B cell (primary cell): Measurements from ENCODE around the gene KIF26B. TPM values are rescaled to one million over a fixed set of nuclear protein-coding genes. Genes with fewer than 3 reads are reported as not detected.

Experiments
- ATAC-seq: fragments of 200-7000 bp; cut with Tn5 transposase; one replicate; pipeline ENCODE4 v1.10.0; 2021; ENCODE audit warnings: low read depth, mild to moderate bottlenecking, moderate number of reproducible peaks, moderate library complexity
- CTCF ChIA-PET: fragments of 350-600 bp; sonication (Branson Sonifier 250); formaldehyde crosslinking; loops from one replicate; lab custom pipeline; 2021; ENCODE audit warnings: antibody characterized with exemption, inconsistent platforms; lab: Charles Lee
- POLR2A ChIA-PET: fragments of 350-600 bp; sonication (Branson Sonifier 250); formaldehyde crosslinking; loops from one replicate; lab custom pipeline; 2021; ENCODE audit warnings: antibody characterized with exemption; lab: Charles Lee
- DNase-seq: peaks from one replicate; pipeline ENCODE4 v3.0.0; 2013
- H2AFZ ChIP-seq: 2 replicates; pipeline ENCODE4 v1.6.1; 2012; ENCODE audit warnings: mild to moderate bottlenecking, low read depth, low read length; ENCODE audit not compliant: insufficient read depth, poor library complexity, severe bottlenecking
- H3K27ac ChIP-seq, 2 donors: 1 replicate in 1 of 2; 2 replicates in 1 of 2; pipeline ENCODE4 v1.5.1; 2012 to 2013; ENCODE audit warnings: low read length in 2 of 2, mild to moderate bottlenecking in 2 of 2, moderate library complexity in 1 of 2
- H3K27me3 ChIP-seq, 4 experiments: fragments of 200-600 bp in 1 of 4; sonication (generic) in 1 of 4; replicated peaks in 1 of 4; 1 replicate in 2 of 4; 2 replicates in 2 of 4; pipeline versions ENCODE4 v1.6.1 to v1.7.0; 2013 to 2016; ENCODE audit warnings: low read length in 3 of 4, mild to moderate bottlenecking in 2 of 4, mixed read lengths in 1 of 4, moderate library complexity in 1 of 4; ENCODE audit not compliant: insufficient read depth in 4 of 4, control insufficient read depth in 3 of 4; ENCODE audit errors: control extremely low read depth in 1 of 4
- H3K36me3 ChIP-seq, 2 experiments: replicated peaks in 1 of 2; 1 replicate in 1 of 2; 2 replicates in 1 of 2; pipeline versions ENCODE4 v1.6.1 to v1.7.1; 2013; ENCODE audit warnings: low read length in 1 of 2; ENCODE audit not compliant: insufficient read depth in 2 of 2, control insufficient read depth in 1 of 2; ENCODE audit errors: control extremely low read depth in 1 of 2, extremely low read depth in 1 of 2
- H3K4me1 ChIP-seq, 2 donors: fragments of 200-600 bp in 1 of 2; sonication (generic) in 1 of 2; 1 replicate in 1 of 2; 2 replicates in 1 of 2; pipeline versions ENCODE4 v1.5.1 to v1.6.1; 2013 to 2017; ENCODE audit warnings: low read length in 2 of 2; ENCODE audit not compliant: control insufficient read depth in 2 of 2, insufficient read depth in 2 of 2
- H3K4me2 ChIP-seq: replicated peaks from 2 replicates; pipeline ENCODE3; 2012; ENCODE audit warnings: mild to moderate bottlenecking, low read depth, low read length; ENCODE audit not compliant: poor library complexity, severe bottlenecking
- H3K4me3 ChIP-seq, 5 experiments: fragments of 200-600 bp in 1 of 5; sonication (generic) in 1 of 5; 1 replicate in 3 of 5; 2 replicates in 2 of 5; pipeline versions ENCODE4 v1.5.1 to v1.7.0; 2011 to 2016; ENCODE audit warnings: low read length in 4 of 5, mild to moderate bottlenecking in 4 of 5, low read depth in 2 of 5, control low read depth in 1 of 5, moderate library complexity in 1 of 5; ENCODE audit not compliant: insufficient read depth in 1 of 5; ENCODE audit errors: control extremely low read depth in 1 of 5, extremely low read depth in 1 of 5
- H3K79me2 ChIP-seq: fragments of 200-600 bp; sonication (generic); one replicate; pipeline ENCODE4 v1.6.0; 2016; ENCODE audit warnings: low read length; ENCODE audit not compliant: control insufficient read depth, insufficient read depth
- H3K9ac ChIP-seq: fragments of 200-600 bp; sonication (generic); 2 replicates; pipeline ENCODE4 v1.6.1; 2017; ENCODE audit warnings: mild to moderate bottlenecking, low read length, moderate library complexity
- H3K9me3 ChIP-seq, 3 donors: one replicate each; pipeline versions ENCODE4 v1.6.1 to v1.7.1; 2013; ENCODE audit warnings: low read length in 2 of 3; ENCODE audit not compliant: control insufficient read depth in 2 of 3, insufficient read depth in 1 of 3; ENCODE audit errors: control extremely low read depth in 1 of 3
- H4K20me1 ChIP-seq: 2 replicates; pipeline ENCODE4 v1.6.0; 2012; ENCODE audit warnings: mild to moderate bottlenecking, low read length; ENCODE audit not compliant: insufficient read depth, control insufficient read depth, poor library complexity, severe bottlenecking
- H3K27ac Mint-ChIP-seq: one replicate; pipeline ENCODE4 v1.8.0; 2021; ENCODE audit warnings: mixed read lengths
- H3K27me3 Mint-ChIP-seq: one replicate; pipeline ENCODE4 v1.8.0; 2021; ENCODE audit warnings: mixed read lengths
- H3K4me1 Mint-ChIP-seq: one replicate; pipeline ENCODE4 v1.8.0; 2021; ENCODE audit warnings: mixed read lengths
- H3K4me3 Mint-ChIP-seq: one replicate; pipeline ENCODE4 v1.8.0; 2021; ENCODE audit warnings: mixed read lengths
- H3K9me3 Mint-ChIP-seq: one replicate; pipeline ENCODE4 v1.8.0; 2022; ENCODE audit warnings: mixed read lengths; ENCODE audit not compliant: insufficient read depth
- EZH2 ChIP-seq: IDR thresholded peaks from 2 replicates; pipeline ENCODE4 v1.6.1; 2012; ENCODE audit warnings: borderline replicate concordance, low read depth, mild to moderate bottlenecking, moderate library complexity, low read length; ENCODE audit not compliant: insufficient read depth, poor library complexity, severe bottlenecking
- WGBS: methylation state at CpG from one replicate; pipeline ENCODE4 v1.1.5; 2013; ENCODE audit warnings: missing lambda C conversion rate; ENCODE audit not compliant: insufficient coverage; 5-methylcytosine and 5-hydroxymethylcytosine counted together
- intact Hi-C: fragments of 100-400 bp; cut with micrococcal nuclease; formaldehyde crosslinking; loops from one replicate; pipeline ENCODE4 v1.10.0; 2022
- polyA plus RNA-seq: library from polyadenylated mRNA; depleted of rRNA; stranded (reverse); fragments of >200 nt; gene quantifications from 2 replicates; pipeline ENCODE4 v1.2.3, GENCODE V29; 2012
- total RNA-seq, 2 donors: library from RNA; stranded (reverse); fragments of 120-200 nt in 1 of 2; gene quantifications; 1 replicate in 1 of 2; 2 replicates in 1 of 2; pipeline versions ENCODE4 v1.2.3 to v1.2.4, GENCODE V29; 2013 to 2022
- TF ChIP-seq, protein P1 (sequence below): fragments of 200-600 bp; IDR thresholded peaks from one replicate; pipeline ENCODE4 v1.8.0; 2022; ENCODE audit warnings: antibody characterized with exemption, mild to moderate bottlenecking

The KIF26B gene
- total and polyA plus RNA-seq, 2 donors (not counting 1 experiment from before 2014, with no cell fraction given) = 0.62 TPM; not detected in 1

GRCh38 chr1:245126530-245126929 is 28.3 kb upstream of the KIF26B start:
- CTCF ChIA-PET = no interaction called here

DNA sequence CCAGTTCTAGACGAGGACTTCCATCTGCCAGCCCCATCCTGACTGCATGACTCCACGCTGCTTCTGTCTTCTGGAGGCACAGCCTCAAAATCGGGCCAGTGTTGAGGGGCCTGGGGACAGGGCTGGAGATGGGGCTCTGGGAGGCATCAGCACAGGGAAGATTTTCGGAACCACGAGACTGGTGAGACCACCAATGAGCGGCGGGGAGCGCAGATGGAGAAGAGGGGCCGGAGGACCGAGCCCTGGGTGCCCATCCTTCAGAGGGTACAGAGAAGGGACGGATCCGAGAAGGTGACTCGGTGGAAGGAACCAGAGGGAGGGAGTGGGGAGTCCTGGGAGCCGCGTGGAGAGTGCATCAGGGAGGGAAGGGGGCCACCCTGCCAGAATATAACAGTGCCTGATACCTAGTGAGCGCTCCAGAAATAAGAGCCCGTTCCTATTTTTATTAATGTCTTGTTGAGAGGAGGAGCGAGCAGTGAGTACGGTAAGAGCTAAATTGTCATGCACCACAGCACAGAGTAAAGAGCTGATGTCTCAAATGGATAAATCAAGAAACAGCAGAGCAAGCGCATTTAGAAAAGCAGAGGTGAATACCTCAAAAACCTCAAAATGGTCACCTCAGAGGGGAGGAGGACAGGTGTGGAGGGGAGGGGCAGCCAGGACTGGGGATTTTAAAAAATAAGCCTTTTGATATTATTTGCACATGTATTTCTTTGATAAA is 26.2 kb upstream of the KIF26B start:
- Histone ChIP-seq H3K27me3 (peaks cover 0 to 3% (median 0%) of the 10 kb centered on the region in 4 experiments), H3K79me2 (no peaks in the 10 kb centered on the region), H3K36me3 (no peaks in the 10 kb centered on the region), H4K20me1 (no peaks in the 10 kb centered on the region), H3K4me1 (no peaks in the 10 kb centered on the region), H3K4me2 (no peak overlapping the region), H3K4me3 (no peak overlapping the region), H3K27ac (no peak overlapping the region), H3K9ac (no peak overlapping the region), H2AFZ (no peak overlapping the region), H3K9me3 (no peaks in the 10 kb centered on the region)
- DNase-seq (no peak), ATAC-seq (no peak)
- no peak overlapping the region for H3K27ac Mint-ChIP-seq
- intact Hi-C loops = no loop called here
- ChIA-PET CTCF (no interaction called here), POLR2A (no interaction called here)
- H3K4me3 Mint-ChIP-seq = no peak overlapping the region
- TF ChIP-seq, protein P1, sequence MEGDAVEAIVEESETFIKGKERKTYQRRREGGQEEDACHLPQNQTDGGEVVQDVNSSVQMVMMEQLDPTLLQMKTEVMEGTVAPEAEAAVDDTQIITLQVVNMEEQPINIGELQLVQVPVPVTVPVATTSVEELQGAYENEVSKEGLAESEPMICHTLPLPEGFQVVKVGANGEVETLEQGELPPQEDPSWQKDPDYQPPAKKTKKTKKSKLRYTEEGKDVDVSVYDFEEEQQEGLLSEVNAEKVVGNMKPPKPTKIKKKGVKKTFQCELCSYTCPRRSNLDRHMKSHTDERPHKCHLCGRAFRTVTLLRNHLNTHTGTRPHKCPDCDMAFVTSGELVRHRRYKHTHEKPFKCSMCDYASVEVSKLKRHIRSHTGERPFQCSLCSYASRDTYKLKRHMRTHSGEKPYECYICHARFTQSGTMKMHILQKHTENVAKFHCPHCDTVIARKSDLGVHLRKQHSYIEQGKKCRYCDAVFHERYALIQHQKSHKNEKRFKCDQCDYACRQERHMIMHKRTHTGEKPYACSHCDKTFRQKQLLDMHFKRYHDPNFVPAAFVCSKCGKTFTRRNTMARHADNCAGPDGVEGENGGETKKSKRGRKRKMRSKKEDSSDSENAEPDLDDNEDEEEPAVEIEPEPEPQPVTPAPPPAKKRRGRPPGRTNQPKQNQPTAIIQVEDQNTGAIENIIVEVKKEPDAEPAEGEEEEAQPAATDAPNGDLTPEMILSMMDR = no peak
- TF ChIP-seq EZH2 = no peak
- WGBS = 85% methylated on average over 19 of the region's 20 CpGs
- H3K27me3 Mint-ChIP-seq = peaks cover 45% of the 10 kb centered on the region
- no peaks in the 10 kb centered on the region for H3K4me1 Mint-ChIP-seq
- H3K9me3 Mint-ChIP-seq = no peaks in the 10 kb centered on the region

More at GRCh38 chr1:245126530-245126929, 28.3 kb upstream of the KIF26B start:
- Mint-ChIP-seq H3K27me3 (peaks cover 34% of the 10 kb centered on the region), H3K9me3 (no peaks in the 10 kb centered on the region), H3K27ac (no peak overlapping the region), H3K4me3 (no peak overlapping the region), H3K4me1 (no peaks in the 10 kb centered on the region)
- H3K36me3 ChIP-seq = no peaks in the 10 kb centered on the region
- H4K20me1 ChIP-seq = no peaks in the 10 kb centered on the region
- H3K27me3 ChIP-seq = peaks cover 0 to 3% (median 0%) of the 10 kb centered on the region in 4 experiments
- TF ChIP-seq, protein P1 = no peak
- no peak for TF ChIP-seq EZH2
- H3K9ac ChIP-seq = no peak overlapping the region
- 94% methylated on average over 3 of the region's 5 CpGs for WGBS
- H3K4me1 ChIP-seq = no peaks in the 10 kb centered on the region
- no peaks in the 10 kb centered on the region for H3K79me2 ChIP-seq
- no peak overlapping the region for H3K27ac ChIP-seq
- DNase-seq = no peak
- H2AFZ ChIP-seq = no peak overlapping the region
- no peak overlapping the region for H3K4me2 ChIP-seq
- H3K4me3 ChIP-seq = no peak overlapping the region
- intact Hi-C loops = no loop called here
- no peak for ATAC-seq
- POLR2A ChIA-PET = no interaction called here
- H3K9me3 ChIP-seq = no peaks in the 10 kb centered on the region
